Measurements from ENCODE around the gene RBL2. TPM values are rescaled to one million over a fixed set of nuclear protein-coding genes. Genes with fewer than 3 reads are reported as not detected.

RBL2 gene
- total and polyA plus RNA-seq, 2 donors (not counting 3 experiments of a cell fraction or from before 2014, with no cell fraction given), result 22.5 to 30.7 TPM

DNA sequence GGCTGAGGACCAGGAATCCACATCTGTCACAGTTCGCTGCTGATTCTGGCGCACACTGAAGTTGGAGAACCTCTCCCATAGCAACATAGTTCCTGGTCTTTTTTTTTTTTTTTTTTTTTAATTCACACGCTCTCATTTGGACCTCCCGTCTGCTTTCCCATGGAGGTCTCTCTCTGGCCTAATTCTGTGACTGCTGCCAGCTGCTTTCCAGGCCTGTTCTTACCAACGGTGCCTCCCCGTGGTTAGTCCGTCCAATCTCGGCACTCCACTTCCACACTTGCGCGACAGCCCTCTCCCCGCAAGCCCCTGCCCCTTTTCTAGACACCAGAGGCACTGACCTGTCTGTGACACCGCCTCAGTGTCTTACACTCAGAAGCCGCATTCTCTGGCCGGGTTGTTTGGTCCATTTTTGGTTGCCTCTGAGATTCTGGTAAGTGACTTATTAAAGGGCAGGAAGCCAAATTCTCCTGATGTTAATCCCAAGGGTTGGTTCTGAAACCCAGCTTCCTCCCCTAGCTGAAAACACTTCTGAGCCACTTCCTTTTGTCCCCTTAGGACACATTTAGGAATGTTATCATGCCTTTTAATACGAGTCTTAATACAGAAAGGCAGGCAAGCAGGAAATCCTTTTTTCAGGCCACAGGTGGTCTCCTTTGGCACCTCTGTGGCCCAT is 69.9 kb downstream of the RBL2 start:
- Histone ChIP-seq H3K4me1 (ENCODE audit: control insufficient read depth, extremely low read depth, insufficient read depth, low read length) (peaks cover 29% of the 10 kb centered on the region), H3K36me3 (ENCODE audit: control insufficient read depth in 2 of 2, extremely low read depth in 1 of 2, insufficient read depth in 2 of 2, low read length in 2 of 2) (no peaks in the 10 kb centered on the region), H3K4me2 (ENCODE audit: insufficient read depth, low read length) (peak overlapping the region; percentile 12), H3K9me3 (replicated peaks; ENCODE audit: control insufficient read depth, insufficient read depth, low read length) (no peaks in the 10 kb centered on the region), H3K9me1 (replicated peaks; ENCODE audit: control insufficient read depth, extremely low read depth, insufficient read depth, low read length) (no peaks in the 10 kb centered on the region), H3K4me3 (replicated peaks in 1 of 3; ENCODE audit: insufficient read depth in 1 of 3, low read depth in 1 of 3, low read length in 3 of 3) (peak overlapping the region in 2 of 3 experiments; percentile 6 to 47), H4K20me1 (replicated peaks; ENCODE audit: control insufficient read depth, extremely low read depth, insufficient read depth, low read length) (no peaks in the 10 kb centered on the region), H3K27me3 (ENCODE audit: control insufficient read depth in 2 of 2, insufficient read depth in 2 of 2, low read length in 2 of 2) (no peaks in the 10 kb centered on the region), H3K79me2 (ENCODE audit: control insufficient read depth, insufficient read depth, low read length) (peaks cover 4% of the 10 kb centered on the region), H2AFZ (ENCODE audit: low read depth, low read length) (peak overlapping the region; percentile 4), H3K27ac (ENCODE audit: insufficient read depth, low read depth, low read length) (peak overlapping the region; percentile 92), H3K9ac (replicated peaks; ENCODE audit: extremely low read depth, insufficient read depth, low read length) (peak overlapping the region; percentile 57)
- dilution Hi-C loops (cut with MboI; ENCODE audit: extremely low pct_ligation_motif_present, low sequenced_read_pairs), result no loop called here
- ChIA-PET POLR2A (interaction anchor here (0.7 to 1.4 kb wide), 5 partner anchors 11 to 414 kb away, joined by 3 to 8 read pairs (median 5); no protein-coding TSS in a partner anchor), CTCF (interaction anchor here (0.7 to 2.9 kb wide), 7 partner anchors 12 to 1312 kb away, joined by 3 to 13 read pairs (median 3); no protein-coding TSS in a partner anchor)
- no peak for FAIRE-seq
- TF ChIP-seq GATA2 (IDR thresholded peaks at IDR 0.05; ENCODE audit: insufficient read depth, insufficient read length, low read depth, low read length), result no peak
- TF ChIP-seq, protein P1, sequence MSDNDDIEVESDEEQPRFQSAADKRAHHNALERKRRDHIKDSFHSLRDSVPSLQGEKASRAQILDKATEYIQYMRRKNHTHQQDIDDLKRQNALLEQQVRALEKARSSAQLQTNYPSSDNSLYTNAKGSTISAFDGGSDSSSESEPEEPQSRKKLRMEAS (IDR thresholded peaks at IDR 0.05; ENCODE audit: insufficient read depth, insufficient read length), result no peak
- TF ChIP-seq FOS (IDR thresholded peaks at IDR 0.05; ENCODE audit: borderline replicate concordance, insufficient read depth, low read length), result no peak
- no peak for TF ChIP-seq POLR2AphosphoS5 (IDR thresholded peaks at IDR 0.05; ENCODE audit: insufficient read depth, low read depth, low read length)
- TF ChIP-seq, protein P2, sequence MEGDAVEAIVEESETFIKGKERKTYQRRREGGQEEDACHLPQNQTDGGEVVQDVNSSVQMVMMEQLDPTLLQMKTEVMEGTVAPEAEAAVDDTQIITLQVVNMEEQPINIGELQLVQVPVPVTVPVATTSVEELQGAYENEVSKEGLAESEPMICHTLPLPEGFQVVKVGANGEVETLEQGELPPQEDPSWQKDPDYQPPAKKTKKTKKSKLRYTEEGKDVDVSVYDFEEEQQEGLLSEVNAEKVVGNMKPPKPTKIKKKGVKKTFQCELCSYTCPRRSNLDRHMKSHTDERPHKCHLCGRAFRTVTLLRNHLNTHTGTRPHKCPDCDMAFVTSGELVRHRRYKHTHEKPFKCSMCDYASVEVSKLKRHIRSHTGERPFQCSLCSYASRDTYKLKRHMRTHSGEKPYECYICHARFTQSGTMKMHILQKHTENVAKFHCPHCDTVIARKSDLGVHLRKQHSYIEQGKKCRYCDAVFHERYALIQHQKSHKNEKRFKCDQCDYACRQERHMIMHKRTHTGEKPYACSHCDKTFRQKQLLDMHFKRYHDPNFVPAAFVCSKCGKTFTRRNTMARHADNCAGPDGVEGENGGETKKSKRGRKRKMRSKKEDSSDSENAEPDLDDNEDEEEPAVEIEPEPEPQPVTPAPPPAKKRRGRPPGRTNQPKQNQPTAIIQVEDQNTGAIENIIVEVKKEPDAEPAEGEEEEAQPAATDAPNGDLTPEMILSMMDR (IDR thresholded peaks at IDR 0.05; ENCODE audit: extremely low read depth in 1 of 2, insufficient read depth in 1 of 2, low read depth in 1 of 2, low read length in 2 of 2), result no peak
- no peak for TF ChIP-seq JUN (IDR thresholded peaks at IDR 0.05; ENCODE audit: borderline replicate concordance, insufficient read depth, insufficient read length, low read depth)
- TF ChIP-seq MYC (IDR thresholded peaks at IDR 0.05; ENCODE audit: low read depth, low read length), result no peak
- no peak for TF ChIP-seq EZH2 (IDR thresholded peaks at IDR 0.05; ENCODE audit: borderline replicate concordance, low read depth, low read length, severe bottlenecking)
- TF ChIP-seq POLR2A (IDR thresholded peaks at IDR 0.05; ENCODE audit: low read depth, low read length), result no peak
- intact Hi-C loops (cut with micrococcal nuclease), result loop anchor here (1.0 to 10.0 kb wide), 7 partner anchors 11 to 1425 kb away; partner anchors contain the start of genes CHD9, CHD9NB, FTO and RPGRIP1L
- DNase-seq (ENCODE audit: low read depth, low spot score), result peak; percentile 68
- BruUV-seq (replicated peaks), result TSS peak; percentile 80

Measured in endothelial cell of umbilical vein (primary cell).